UCSD-AML1 (cell line): Measurements from ENCODE around the gene DTYMK.

Source experiments
- DNase-seq: peaks from one replicate; lab custom pipeline; 2025; ENCODE audit not compliant: unreplicated experiment; lab: John Stamatoyannopoulos, UW

DTYMK gene

GRCh38 chr2:241708879-241709278 is 22.3 kb upstream of the DTYMK start:
- no peak for DNase-seq

- no peak for DNase-seq
These were observed 19.9 kb upstream of the DTYMK start for GRCh38 chr2:241706537-241706936.

- DNase-seq = no peak
These were observed 16.5 kb upstream of the DTYMK start for GRCh38 chr2:241703032-241703604.

GRCh38 chr2:241702155-241703031 is 15.8 kb upstream of the DTYMK start:
- DNase-seq = peak; percentile 89

GRCh38 chr2:241701399-241702154 is 15.0 kb upstream of the DTYMK start, which contains the start of gene ING5:
Gene ING5 (plus strand): TSS chr2:241702039. CDS start chr2:241702066, 27 bp downstream.
- DNase-seq = peak; percentile 95

GRCh38 chr2:241701149-241701398 is 14.5 kb upstream of the DTYMK start:
- no peak for DNase-seq

- DNase-seq = no peak
These were observed 9.0 kb upstream of the DTYMK start for GRCh38 chr2:241695651-241696050.

- no peak for DNase-seq
These were observed 5.8 kb upstream of the DTYMK start for GRCh38 chr2:241692448-241692847.

- no peak for DNase-seq
These were observed 3.6 kb upstream of the DTYMK start for GRCh38 chr2:241690202-241690717.

- DNase-seq = no peak
These were observed 2.7 kb upstream of the DTYMK start for GRCh38 chr2:241689306-241689705.

GRCh38 chr2:241686324-241686649 is 328 bp downstream of the DTYMK start:
- DNase-seq = no peak

- DNase-seq = no peak
These were observed 5.6 kb downstream of the DTYMK start for GRCh38 chr2:241680827-241681599.

GRCh38 chr2:241680044-241680443 is 6.6 kb downstream of the DTYMK start:
- no peak for DNase-seq

- no peak for DNase-seq
These were observed 7.7 kb downstream of the DTYMK start for GRCh38 chr2:241678784-241679540.

GRCh38 chr2:241678307-241678706 is 8.3 kb downstream of the DTYMK start:
- DNase-seq = no peak

GRCh38 chr2:241677392-241677791 is 9.2 kb downstream of the DTYMK start:
- DNase-seq = no peak

GRCh38 chr2:241676665-241677064 is 9.9 kb downstream of the DTYMK start:
- no peak for DNase-seq

GRCh38 chr2:241675885-241676284 is 10.7 kb downstream of the DTYMK start:
- DNase-seq = no peak

- DNase-seq = no peak
These were observed 12.6 kb downstream of the DTYMK start for GRCh38 chr2:241673797-241674725.
